Panc1 (cell line): ENCODE measurements around the gene TSC2. TPM values are rescaled to one million over a fixed set of nuclear protein-coding genes. Genes with fewer than 3 reads are reported as not detected.

ENCODE experiments used
- ATAC-seq: fragments of 200-7000 bp; cut with Tn5 transposase; 2 replicates; pipeline ENCODE4 v1.9.1; 2020; ENCODE audit warnings: mild to moderate bottlenecking, moderate library complexity
- BruUV-seq: library from RNA; stranded (reverse); fragments of 400-500 nt; replicated peaks from 2 replicates; lab custom pipeline; 2021; lab: Mats Ljungman, UMichigan
- CTCF ChIA-PET: fragments of 300-600 bp; sonication (Branson Sonifier 250); formaldehyde crosslinking; loops from one replicate; lab custom pipeline; 2022; ENCODE audit warnings: antibody characterized with exemption; lab: Charles Lee
- POLR2A ChIA-PET: fragments of 300-600 bp; sonication (Branson Sonifier 250); formaldehyde crosslinking; loops from one replicate; lab custom pipeline; 2022; ENCODE audit warnings: antibody characterized with exemption; lab: Charles Lee
- DNase-seq: peaks from one replicate; pipeline ENCODE4 v3.0.0-alpha.2; 2010; ENCODE audit warnings: low read depth, low spot score
- H3K27ac ChIP-seq: 2 replicates; pipeline ENCODE4 v1.5.1; 2011; ENCODE audit warnings: mild to moderate bottlenecking, low read length, inconsistent platforms
- H3K27me3 ChIP-seq: fragments of 200-500 bp; sonication (Bioruptor generic); 2 replicates; pipeline ENCODE4 v1.6.0; 2014; ENCODE audit warnings: low read length, inconsistent platforms; ENCODE audit not compliant: control insufficient read depth, insufficient read depth
- H3K36me3 ChIP-seq: fragments of 200-500 bp; sonication (Bioruptor generic); 2 replicates; pipeline ENCODE4 v1.5.1; 2014; ENCODE audit warnings: inconsistent platforms, mild to moderate bottlenecking, low read length, moderate library complexity; ENCODE audit not compliant: control insufficient read depth, insufficient read depth
- H3K4me1 ChIP-seq: 2 replicates; pipeline ENCODE4 v1.5.1; 2011; ENCODE audit warnings: inconsistent platforms, mild to moderate bottlenecking, low read length, moderate library complexity; ENCODE audit not compliant: control insufficient read depth, insufficient read depth
- H3K4me3 ChIP-seq, 2 experiments: 2 replicates each; pipeline ENCODE4 v1.5.1; 2011 to 2012; ENCODE audit warnings: low read depth in 2 of 2, low read length in 2 of 2, mild to moderate bottlenecking in 2 of 2, inconsistent platforms in 1 of 2, moderate library complexity in 1 of 2
- H3K9me3 ChIP-seq: fragments of 200-500 bp; sonication (Bioruptor generic); 2 replicates; pipeline ENCODE4 v1.5.1; 2014; ENCODE audit warnings: low read depth, mild to moderate bottlenecking, inconsistent platforms, low read length, moderate library complexity; ENCODE audit not compliant: control insufficient read depth, insufficient read depth
- POLR2AphosphoS5 ChIP-seq: IDR thresholded peaks from 2 replicates; pipeline ENCODE4 v1.6.1; 2012; ENCODE audit warnings: mild to moderate bottlenecking, low read depth, low read length, moderate library complexity
- SIN3A ChIP-seq: IDR thresholded peaks from 2 replicates; pipeline ENCODE4 v1.6.1; 2012; ENCODE audit warnings: low read depth, mild to moderate bottlenecking, low read length, moderate library complexity, borderline replicate concordance; ENCODE audit not compliant: insufficient read depth
- TCF7L2 ChIP-seq: IDR thresholded peaks from 2 replicates; pipeline ENCODE4 v1.6.1; 2011; ENCODE audit warnings: mild to moderate bottlenecking, low read depth, low read length, inconsistent platforms
- in situ Hi-C: cut with HindIII; loops from 2 replicates; pipeline ENCODE4 v1.10.0; 2016; ENCODE audit warnings: low sequenced_read_pairs, low pct_unique_long_range_greater_than_20kb
- intact Hi-C: fragments of 100-400 bp; cut with micrococcal nuclease; formaldehyde crosslinking; loops from one replicate; pipeline ENCODE4 v1.10.0; 2022; ENCODE audit not compliant: unreplicated experiment
- total RNA-seq: library from RNA; stranded (reverse); gene quantifications from one replicate; pipeline ENCODE4 v1.2.1, GENCODE V29; 2021; ENCODE audit not compliant: unreplicated experiment
- TF ChIP-seq, protein P1 (sequence below), 2 experiments: IDR thresholded peaks; 2 replicates each; pipeline ENCODE4 v1.6.1; 2011 to 2012; ENCODE audit warnings: low read depth in 2 of 2, control low read depth in 1 of 2, low read length in 1 of 2, mild to moderate bottlenecking in 1 of 2, moderate library complexity in 1 of 2; ENCODE audit not compliant: insufficient read depth in 1 of 2
- TF ChIP-seq, protein P2 (sequence below): fragments of 450-650 bp; IDR thresholded peaks from 2 replicates; pipeline ENCODE4 v1.5.1; 2017; ENCODE audit warnings: mild to moderate bottlenecking

Gene TSC2
- total RNA-seq, 1 experiment from 2014 or later, result 115 TPM

- H3K9me3 ChIP-seq, result no peaks in the 10 kb centered on the region
- ChIA-PET CTCF (interaction anchor here (0.8 kb wide), 1 partner anchor 80 kb away, joined by 3 read pairs; no protein-coding TSS in a partner anchor), POLR2A (no interaction called here)
- TF ChIP-seq, protein P1, sequence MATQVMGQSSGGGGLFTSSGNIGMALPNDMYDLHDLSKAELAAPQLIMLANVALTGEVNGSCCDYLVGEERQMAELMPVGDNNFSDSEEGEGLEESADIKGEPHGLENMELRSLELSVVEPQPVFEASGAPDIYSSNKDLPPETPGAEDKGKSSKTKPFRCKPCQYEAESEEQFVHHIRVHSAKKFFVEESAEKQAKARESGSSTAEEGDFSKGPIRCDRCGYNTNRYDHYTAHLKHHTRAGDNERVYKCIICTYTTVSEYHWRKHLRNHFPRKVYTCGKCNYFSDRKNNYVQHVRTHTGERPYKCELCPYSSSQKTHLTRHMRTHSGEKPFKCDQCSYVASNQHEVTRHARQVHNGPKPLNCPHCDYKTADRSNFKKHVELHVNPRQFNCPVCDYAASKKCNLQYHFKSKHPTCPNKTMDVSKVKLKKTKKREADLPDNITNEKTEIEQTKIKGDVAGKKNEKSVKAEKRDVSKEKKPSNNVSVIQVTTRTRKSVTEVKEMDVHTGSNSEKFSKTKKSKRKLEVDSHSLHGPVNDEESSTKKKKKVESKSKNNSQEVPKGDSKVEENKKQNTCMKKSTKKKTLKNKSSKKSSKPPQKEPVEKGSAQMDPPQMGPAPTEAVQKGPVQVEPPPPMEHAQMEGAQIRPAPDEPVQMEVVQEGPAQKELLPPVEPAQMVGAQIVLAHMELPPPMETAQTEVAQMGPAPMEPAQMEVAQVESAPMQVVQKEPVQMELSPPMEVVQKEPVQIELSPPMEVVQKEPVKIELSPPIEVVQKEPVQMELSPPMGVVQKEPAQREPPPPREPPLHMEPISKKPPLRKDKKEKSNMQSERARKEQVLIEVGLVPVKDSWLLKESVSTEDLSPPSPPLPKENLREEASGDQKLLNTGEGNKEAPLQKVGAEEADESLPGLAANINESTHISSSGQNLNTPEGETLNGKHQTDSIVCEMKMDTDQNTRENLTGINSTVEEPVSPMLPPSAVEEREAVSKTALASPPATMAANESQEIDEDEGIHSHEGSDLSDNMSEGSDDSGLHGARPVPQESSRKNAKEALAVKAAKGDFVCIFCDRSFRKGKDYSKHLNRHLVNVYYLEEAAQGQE (IDR thresholded peaks at IDR 0.05; ENCODE audit: insufficient read depth in 1 of 2, low read depth in 2 of 2, low read length in 1 of 2), result no peak
- TF ChIP-seq SIN3A (no peak), POLR2AphosphoS5 (no peak), TCF7L2 (no peak)
- TF ChIP-seq, protein P2, sequence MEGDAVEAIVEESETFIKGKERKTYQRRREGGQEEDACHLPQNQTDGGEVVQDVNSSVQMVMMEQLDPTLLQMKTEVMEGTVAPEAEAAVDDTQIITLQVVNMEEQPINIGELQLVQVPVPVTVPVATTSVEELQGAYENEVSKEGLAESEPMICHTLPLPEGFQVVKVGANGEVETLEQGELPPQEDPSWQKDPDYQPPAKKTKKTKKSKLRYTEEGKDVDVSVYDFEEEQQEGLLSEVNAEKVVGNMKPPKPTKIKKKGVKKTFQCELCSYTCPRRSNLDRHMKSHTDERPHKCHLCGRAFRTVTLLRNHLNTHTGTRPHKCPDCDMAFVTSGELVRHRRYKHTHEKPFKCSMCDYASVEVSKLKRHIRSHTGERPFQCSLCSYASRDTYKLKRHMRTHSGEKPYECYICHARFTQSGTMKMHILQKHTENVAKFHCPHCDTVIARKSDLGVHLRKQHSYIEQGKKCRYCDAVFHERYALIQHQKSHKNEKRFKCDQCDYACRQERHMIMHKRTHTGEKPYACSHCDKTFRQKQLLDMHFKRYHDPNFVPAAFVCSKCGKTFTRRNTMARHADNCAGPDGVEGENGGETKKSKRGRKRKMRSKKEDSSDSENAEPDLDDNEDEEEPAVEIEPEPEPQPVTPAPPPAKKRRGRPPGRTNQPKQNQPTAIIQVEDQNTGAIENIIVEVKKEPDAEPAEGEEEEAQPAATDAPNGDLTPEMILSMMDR, result no peak
- H3K4me1 ChIP-seq, result 0 out of 2 replicates have a peak, but pooled peaks cover 10% of the 10 kb centered on the region
- intact Hi-C loops (no loop called here), in situ Hi-C loops (no loop called here)
- no peak overlapping the region for H3K27ac ChIP-seq
- no peaks in the 10 kb centered on the region for H3K27me3 ChIP-seq
- BruUV-seq, result no TSS peak
- DNase-seq, result no peak
- H3K36me3 ChIP-seq, result no peaks in the 10 kb centered on the region
- no peak for ATAC-seq
- H3K4me3 ChIP-seq, result no peak overlapping the region
Observed at GRCh38 chr16:2083876-2084780, 36.3 kb downstream of the TSC2 start.

GRCh38 chr16:2084895-2085625 lies 37.3 kb downstream of the TSC2 start:
- no peaks in the 10 kb centered on the region for H3K9me3 ChIP-seq
- H3K27me3 ChIP-seq, result no peaks in the 10 kb centered on the region
- TF ChIP-seq TCF7L2, result no peak
- TF ChIP-seq POLR2AphosphoS5, result no peak
- TF ChIP-seq, protein P2, result no peak
- TF ChIP-seq SIN3A, result no peak
- TF ChIP-seq, protein P1 (IDR thresholded peaks at IDR 0.05; ENCODE audit: insufficient read depth in 1 of 2, low read depth in 2 of 2, low read length in 1 of 2), result no peak
- ChIA-PET POLR2A (no interaction called here), CTCF (interaction anchor here (0.8 kb wide), 1 partner anchor 81 kb away, joined by 3 read pairs; no protein-coding TSS in a partner anchor)
- H3K4me3 ChIP-seq, result no peak overlapping the region
- no TSS peak for BruUV-seq
- H3K36me3 ChIP-seq, result no peaks in the 10 kb centered on the region
- 0 out of 2 replicates have a peak, but pooled peaks cover 14% of the 10 kb centered on the region for H3K4me1 ChIP-seq
- no peak for ATAC-seq
- no peak for DNase-seq
- no peak overlapping the region for H3K27ac ChIP-seq
- in situ Hi-C loops (no loop called here), intact Hi-C loops (no loop called here)
